GM18951 (cell line): Measurements from ENCODE around the gene FMO1.

Source experiments
- POLR2A ChIP-seq: IDR thresholded peaks from 4 replicates; pipeline ENCODE4 v1.6.1; 2011; ENCODE audit warnings: mild to moderate bottlenecking; ENCODE audit not compliant: insufficient read length, insufficient read depth; ENCODE audit errors: extremely low read depth
- in situ Hi-C: fragments of 300-500 bp; cut with MboI; formaldehyde crosslinking; loops from one replicate; pipeline ENCODE4 v1.12.0; 2022; ENCODE audit warnings: low sequenced_read_pairs, mixed read lengths, inconsistent platforms; ENCODE audit not compliant: unreplicated experiment

FMO1 gene

DNA sequence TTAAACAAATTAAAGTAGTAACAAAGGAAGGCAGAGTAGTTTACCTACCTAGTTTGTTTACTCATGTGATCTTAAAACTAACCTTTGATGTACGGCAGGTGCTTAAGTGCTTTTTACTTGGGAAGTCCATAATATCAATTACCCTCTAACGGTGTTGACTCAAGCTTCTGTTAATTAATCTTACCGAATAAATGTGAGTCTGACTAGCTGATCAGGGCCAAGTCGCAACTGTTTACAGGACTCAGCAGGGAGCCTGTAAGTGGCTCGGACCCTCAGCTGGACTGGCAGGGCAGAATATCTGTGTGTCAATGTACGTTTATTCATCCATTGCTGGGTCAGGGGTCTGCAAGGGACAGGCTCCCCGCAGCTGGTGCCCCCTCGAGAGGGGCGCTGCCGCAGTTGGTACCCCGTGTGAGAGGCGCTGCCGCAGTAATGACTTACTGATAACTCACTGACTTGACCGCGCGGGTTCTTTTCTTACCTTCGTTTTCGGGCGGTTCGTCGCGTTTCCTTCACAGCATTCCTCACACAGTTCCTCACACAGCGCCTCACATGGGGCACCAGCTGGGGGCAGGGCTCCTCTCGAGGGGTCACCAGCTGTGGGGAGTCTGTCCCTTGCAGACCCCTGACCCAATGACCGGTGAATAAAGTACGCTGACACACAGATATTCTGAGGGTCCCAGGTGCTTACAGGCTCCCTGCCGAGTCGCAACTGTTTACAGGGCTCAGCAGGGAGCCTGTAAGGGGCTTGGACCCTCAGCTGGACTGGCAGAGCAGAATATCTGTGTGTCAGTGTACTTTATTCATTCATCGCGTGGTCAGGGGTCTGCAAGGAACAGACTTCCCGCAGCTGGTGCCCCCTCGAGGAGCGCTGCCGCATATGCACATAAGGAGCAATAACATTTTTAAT is 3.0 kb downstream of the FMO1 start:
- in situ Hi-C loops, result loop anchor here (10.0 kb wide), 1 partner anchor 54 kb away; no protein-coding TSS in a partner anchor
- no peak for TF ChIP-seq POLR2A

DNA sequence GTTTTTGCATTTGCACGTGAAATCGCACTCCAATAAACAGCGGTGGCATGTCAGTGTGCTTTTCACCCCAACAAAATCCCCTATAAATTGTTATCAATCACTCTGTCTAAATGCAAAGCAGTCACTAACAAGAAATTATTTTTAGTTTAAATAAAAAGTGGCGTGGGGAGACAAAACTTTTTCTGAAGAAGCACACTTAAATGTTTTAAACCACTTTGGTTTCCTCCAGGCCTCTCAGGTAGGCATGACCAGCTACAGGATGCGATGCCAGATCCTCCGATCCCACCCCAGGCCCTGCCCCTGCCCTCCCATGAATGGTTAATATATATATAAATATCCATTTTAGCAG is 3.6 kb downstream of the FMO1 start:
- no peak for TF ChIP-seq POLR2A
- in situ Hi-C loops, result loop anchor here (10.0 kb wide), 1 partner anchor 53 kb away; no protein-coding TSS in a partner anchor

DNA sequence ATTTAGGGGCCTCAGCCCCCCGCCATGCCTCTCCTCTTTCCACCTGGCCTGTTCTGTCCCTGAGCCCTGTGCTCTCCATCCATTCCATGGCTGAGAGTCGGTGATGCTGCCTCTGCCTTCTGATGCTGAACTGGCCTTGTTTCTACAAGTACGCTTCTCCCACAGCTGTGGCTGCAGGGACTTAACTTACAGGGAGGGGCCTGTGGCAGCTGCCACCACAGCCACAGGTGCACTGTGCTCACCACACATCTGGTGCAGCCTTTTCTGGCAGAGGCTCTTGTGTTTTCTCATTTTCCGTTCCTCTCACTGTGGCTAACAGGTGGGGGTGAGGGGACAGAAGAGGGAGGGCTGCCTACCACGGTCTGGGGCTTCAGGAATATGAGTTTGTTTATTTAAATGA is 4.2 kb downstream of the FMO1 start:
- no peak for TF ChIP-seq POLR2A
- in situ Hi-C loops, result loop anchor here (10.0 kb wide), 1 partner anchor 52 kb away; no protein-coding TSS in a partner anchor

DNA sequence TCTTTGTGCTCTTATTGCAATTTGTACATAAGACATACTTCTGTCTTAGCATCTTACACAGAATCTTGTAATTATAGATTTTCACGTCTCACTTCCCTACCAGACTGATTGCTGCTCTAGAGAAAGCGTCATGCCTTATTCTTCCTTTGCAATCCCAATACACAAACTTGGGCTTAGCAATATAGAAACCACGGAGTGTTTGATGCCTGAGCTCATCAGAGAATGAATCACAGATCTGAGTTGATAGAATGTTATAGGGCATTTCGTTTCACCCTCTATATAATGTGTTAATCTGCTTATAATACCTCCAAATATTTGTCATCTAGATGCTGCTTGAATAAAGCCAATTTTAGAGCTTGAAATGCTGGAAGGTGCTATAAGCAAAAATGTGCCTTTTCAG is 6.6 kb downstream of the FMO1 start:
- in situ Hi-C loops, result loop anchor here (10.0 kb wide), 1 partner anchor 50 kb away; no protein-coding TSS in a partner anchor
- TF ChIP-seq POLR2A, result no peak

GRCh38 chr1:171256940-171257606 is 8.8 kb downstream of the FMO1 start:
- no peak for TF ChIP-seq POLR2A
- in situ Hi-C loops, result loop anchor here (10.0 kb wide), 1 partner anchor 48 kb away; no protein-coding TSS in a partner anchor

GRCh38 chr1:171257607-171258076 is 9.3 kb downstream of the FMO1 start:
- TF ChIP-seq POLR2A, result no peak
- in situ Hi-C loops, result loop anchor here (10.0 kb wide), 1 partner anchor 47 kb away; no protein-coding TSS in a partner anchor

DNA sequence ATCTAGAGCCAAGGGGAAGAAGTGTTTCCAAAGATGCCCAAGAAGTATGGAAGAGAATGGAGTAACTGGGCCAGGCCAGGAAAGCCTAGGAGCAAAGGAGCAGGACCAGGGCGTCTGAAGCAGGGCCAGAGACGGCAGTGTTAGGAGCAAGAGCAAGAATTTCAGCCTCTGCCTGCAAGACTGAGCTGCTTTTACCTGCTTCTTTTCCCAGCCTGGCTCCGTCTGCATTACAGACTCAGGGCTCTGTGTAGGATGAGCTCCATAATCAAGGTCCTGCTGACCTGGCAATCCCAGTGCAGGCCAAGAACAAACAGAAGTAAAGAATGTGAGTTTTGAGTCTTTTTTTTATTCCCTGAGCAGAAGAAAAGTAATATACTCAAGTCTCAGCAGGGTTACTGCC is 10.1 kb downstream of the FMO1 start:
- in situ Hi-C loops, result loop anchor here (10.0 kb wide), 1 partner anchor 46 kb away; no protein-coding TSS in a partner anchor
- TF ChIP-seq POLR2A, result no peak

DNA sequence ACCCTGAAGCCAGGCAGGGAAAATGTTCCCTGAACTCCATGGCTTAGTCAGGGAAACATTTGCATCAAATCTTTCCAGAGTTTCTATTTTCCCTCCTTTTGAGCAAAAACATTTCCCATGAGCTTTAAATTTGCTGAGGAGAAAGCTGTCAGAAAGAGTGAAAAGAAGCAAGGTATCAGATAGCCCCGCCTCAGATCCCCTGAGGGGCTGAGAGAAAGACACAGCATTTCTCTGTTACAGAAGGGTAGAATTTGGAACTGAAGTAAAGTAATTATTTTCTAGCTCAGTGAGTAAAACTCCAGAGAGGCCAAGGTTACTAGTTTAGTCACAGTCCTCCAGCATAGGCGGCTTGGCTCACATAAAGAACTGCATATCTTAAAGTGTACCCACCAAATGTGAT is 10.6 kb downstream of the FMO1 start:
- in situ Hi-C loops, result loop anchor here (10.0 kb wide), 1 partner anchor 46 kb away; no protein-coding TSS in a partner anchor

DNA sequence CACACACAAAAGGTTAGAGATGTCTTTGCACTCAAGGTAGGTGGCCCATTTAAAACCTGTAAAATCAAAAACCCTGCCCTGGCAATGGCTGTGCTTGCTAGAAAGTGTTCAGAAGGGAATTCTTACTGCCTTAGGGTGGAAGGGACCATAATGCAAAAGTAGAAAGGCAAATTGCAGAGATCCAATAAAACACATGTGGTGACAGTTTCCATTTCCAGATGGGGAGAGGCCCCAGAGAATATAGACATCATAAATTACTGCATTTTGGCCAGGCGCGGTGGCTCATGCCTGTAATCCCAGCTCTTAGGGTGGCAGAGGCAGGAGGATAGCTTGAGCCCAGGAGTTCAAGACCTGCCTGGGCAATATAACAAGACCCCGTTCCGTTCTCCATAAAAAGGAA is 13.0 kb downstream of the FMO1 start:
- in situ Hi-C loops, result no loop called here
- TF ChIP-seq POLR2A, result no peak

More for the DNA sequence above, 10.6 kb downstream of the FMO1 start:
- TF ChIP-seq POLR2A, result no peak

DNA sequence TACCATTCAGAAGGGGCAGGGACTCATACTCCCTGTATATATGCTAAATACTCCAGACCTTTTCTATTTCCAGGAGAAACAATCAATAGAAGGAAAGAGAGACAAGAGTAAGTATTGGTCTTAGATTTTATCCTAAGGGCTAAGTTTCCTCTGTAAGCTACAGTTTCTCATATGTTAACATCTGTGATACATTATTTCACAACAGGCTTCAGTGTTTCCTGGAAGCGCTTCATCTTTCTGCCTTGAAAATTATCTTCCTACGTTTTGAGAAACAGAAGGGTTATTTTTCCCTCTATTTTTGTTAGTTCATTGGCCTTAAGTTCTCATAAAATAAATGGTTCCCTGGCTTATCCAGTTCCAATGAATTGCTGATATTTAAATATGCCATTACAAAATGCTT is 15.6 kb downstream of the FMO1 start:
- in situ Hi-C loops, result no loop called here
- TF ChIP-seq POLR2A, result no peak

DNA sequence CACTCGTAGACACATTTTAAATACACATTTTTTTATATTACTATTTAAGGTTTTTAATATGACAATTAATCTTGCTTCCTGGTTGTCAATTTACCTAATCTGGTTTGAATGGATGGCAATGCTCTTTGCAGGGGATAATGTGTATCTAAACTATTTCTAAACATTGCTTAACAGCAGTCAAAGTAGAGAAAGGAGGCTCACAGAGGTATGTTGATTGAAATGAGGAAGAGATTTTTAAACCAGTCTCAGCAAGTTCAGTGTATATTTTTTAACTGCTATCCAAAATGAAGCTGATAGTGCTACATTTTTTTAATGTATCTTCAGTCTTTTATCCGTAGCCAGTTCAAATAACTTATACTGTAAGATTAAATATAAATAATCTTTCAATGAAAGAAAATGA is 17.4 kb downstream of the FMO1 start:
- no peak for TF ChIP-seq POLR2A
- in situ Hi-C loops, result no loop called here

DNA sequence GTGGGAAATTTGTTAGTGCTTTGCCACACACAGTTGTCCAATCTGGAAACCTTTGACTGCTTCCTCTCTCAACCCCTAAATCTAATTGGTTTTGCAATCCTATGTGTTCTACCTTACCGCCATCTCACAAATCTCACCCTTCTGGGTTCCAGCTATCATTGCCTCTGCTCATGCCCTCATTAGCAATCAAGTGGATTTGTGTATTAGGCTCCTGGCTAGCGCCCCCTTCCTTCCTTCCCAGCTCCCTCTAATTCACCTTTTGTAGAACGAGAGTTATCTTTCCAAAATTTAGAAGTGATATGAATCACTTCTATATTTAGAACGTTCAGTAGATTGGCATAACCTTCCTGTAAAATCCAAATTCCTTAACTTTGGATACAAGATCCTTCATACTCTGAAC is 18.6 kb downstream of the FMO1 start:
- no peak for TF ChIP-seq POLR2A
- in situ Hi-C loops, result no loop called here

- TF ChIP-seq POLR2A, result no peak
- in situ Hi-C loops, result no loop called here
Observed at GRCh38 chr1:171267391-171267790, 19.1 kb downstream of the FMO1 start.
